ENCODE results near the gene SH3RF3. TPM values are rescaled to one million over a fixed set of nuclear protein-coding genes. Genes with fewer than 3 reads are reported as not detected.
A peak's percentile ranks its signal among the peaks of the same experiment; 100 is the strongest.

The SH3RF3 gene
- total RNA-seq, 2 donors from 2014 or later = 1.0 to 1.7 TPM

GRCh38 chr2:109393662-109393972 lies 264.6 kb downstream of the SH3RF3 start:
- Mint-ChIP-seq H3K36me3 (no peaks in the 10 kb centered on the region), H3K27ac (no peak overlapping the region), H3K9me3 (no peaks in the 10 kb centered on the region)
- DNase-seq (ENCODE audit: low spot score in 2 of 2) (no peak), ATAC-seq (no peak)

- H3K9me3 Mint-ChIP-seq = no peaks in the 10 kb centered on the region
- peak overlapping the region in 1 of 2 donors; percentile 59 for H3K27ac Mint-ChIP-seq
- no peaks in the 10 kb centered on the region for H3K36me3 Mint-ChIP-seq
- ATAC-seq (no peak), DNase-seq (ENCODE audit: low spot score in 2 of 2) (no peak)
Measured at GRCh38 chr2:109395494-109396201, 266.6 kb downstream of the SH3RF3 start.

GRCh38 chr2:109396202-109397180 lies 267.5 kb downstream of the SH3RF3 start:
- Mint-ChIP-seq H3K36me3 (no peaks in the 10 kb centered on the region), H3K27ac (peak overlapping the region in 1 of 2 donors; percentile 59), H3K9me3 (no peaks in the 10 kb centered on the region)
- DNase-seq (ENCODE audit: low spot score in 2 of 2) (no peak), ATAC-seq (peak; percentile 72 to 81)

GRCh38 chr2:109397893-109398292 lies 268.9 kb downstream of the SH3RF3 start:
- ATAC-seq (no peak), DNase-seq (ENCODE audit: low spot score in 2 of 2) (no peak)
- Mint-ChIP-seq H3K9me3 (no peaks in the 10 kb centered on the region), H3K27ac (no peak overlapping the region), H3K36me3 (no peaks in the 10 kb centered on the region)

GRCh38 chr2:109398366-109399015 lies 269.5 kb downstream of the SH3RF3 start:
- no peak for ATAC-seq

GRCh38 chr2:109399066-109399465 lies 270.1 kb downstream of the SH3RF3 start:
- Mint-ChIP-seq H3K27ac (no peak overlapping the region), H3K36me3 (no peaks in the 10 kb centered on the region), H3K9me3 (no peaks in the 10 kb centered on the region)
- ATAC-seq (no peak), DNase-seq (ENCODE audit: low spot score in 2 of 2) (no peak)

More at GRCh38 chr2:109398366-109399015, 269.5 kb downstream of the SH3RF3 start:
- no peaks in the 10 kb centered on the region for H3K9me3 Mint-ChIP-seq
- H3K36me3 Mint-ChIP-seq = no peaks in the 10 kb centered on the region
- DNase-seq (ENCODE audit: low spot score in 2 of 2) = no peak
- H3K27ac Mint-ChIP-seq = no peak overlapping the region

- DNase-seq (ENCODE audit: low spot score in 2 of 2) (no peak), ATAC-seq (no peak)
- no peaks in the 10 kb centered on the region for H3K36me3 Mint-ChIP-seq
- no peak overlapping the region for H3K27ac Mint-ChIP-seq
- no peaks in the 10 kb centered on the region for H3K9me3 Mint-ChIP-seq
Measured at GRCh38 chr2:109400102-109400501, 271.1 kb downstream of the SH3RF3 start.

GRCh38 chr2:109401370-109401769 lies 272.4 kb downstream of the SH3RF3 start:
- DNase-seq (ENCODE audit: low spot score in 2 of 2) = no peak
- H3K27ac Mint-ChIP-seq = no peak overlapping the region
- no peaks in the 10 kb centered on the region for H3K9me3 Mint-ChIP-seq
- H3K36me3 Mint-ChIP-seq = no peaks in the 10 kb centered on the region
- ATAC-seq = no peak

GRCh38 chr2:109402180-109402579 lies 273.2 kb downstream of the SH3RF3 start:
- ATAC-seq (no peak), DNase-seq (ENCODE audit: low spot score in 2 of 2) (no peak)
- Mint-ChIP-seq H3K27ac (peak overlapping the region in 1 of 2 donors; percentile 7), H3K36me3 (no peaks in the 10 kb centered on the region), H3K9me3 (no peaks in the 10 kb centered on the region)

- peak overlapping the region in 1 of 2 donors; percentile 25 for H3K27ac Mint-ChIP-seq
- H3K9me3 Mint-ChIP-seq = no peaks in the 10 kb centered on the region
- peak in 1 of 2 donors; percentile 7 for DNase-seq (ENCODE audit: low spot score in 2 of 2)
Measured at GRCh38 chr2:109402980-109403840, 274.2 kb downstream of the SH3RF3 start.

GRCh38 chr2:109403841-109404201 lies 274.8 kb downstream of the SH3RF3 start:
- no peaks in the 10 kb centered on the region for H3K9me3 Mint-ChIP-seq
- no peaks in the 10 kb centered on the region for H3K36me3 Mint-ChIP-seq
- DNase-seq (ENCODE audit: low spot score in 2 of 2) (no peak), ATAC-seq (peak; percentile 51 to 56)
- H3K27ac Mint-ChIP-seq = peak overlapping the region in 1 of 2 donors; percentile 30

More at GRCh38 chr2:109402980-109403840, 274.2 kb downstream of the SH3RF3 start:
- H3K36me3 Mint-ChIP-seq = no peaks in the 10 kb centered on the region
- ATAC-seq = peak; percentile 77 to 89

GRCh38 chr2:109404681-109405080 lies 275.7 kb downstream of the SH3RF3 start:
- no peak for ATAC-seq
- Mint-ChIP-seq H3K9me3 (no peaks in the 10 kb centered on the region), H3K27ac (peak overlapping the region in 1 of 2 donors; percentile 81), H3K36me3 (no peaks in the 10 kb centered on the region)
- no peak for DNase-seq (ENCODE audit: low spot score in 2 of 2)

- ATAC-seq (no peak), DNase-seq (ENCODE audit: low spot score in 2 of 2) (no peak)
- H3K9me3 Mint-ChIP-seq = no peaks in the 10 kb centered on the region
- H3K36me3 Mint-ChIP-seq = no peaks in the 10 kb centered on the region
- no peak overlapping the region for H3K27ac Mint-ChIP-seq
Measured at GRCh38 chr2:109405873-109406272, 276.9 kb downstream of the SH3RF3 start.

- DNase-seq (ENCODE audit: low spot score in 2 of 2) (no peak), ATAC-seq (no peak)
- Mint-ChIP-seq H3K27ac (no peak overlapping the region), H3K36me3 (no peaks in the 10 kb centered on the region), H3K9me3 (no peaks in the 10 kb centered on the region)
Measured at GRCh38 chr2:109406301-109406700, 277.3 kb downstream of the SH3RF3 start.

- Mint-ChIP-seq H3K9me3 (no peaks in the 10 kb centered on the region), H3K27ac (no peak overlapping the region), H3K36me3 (no peaks in the 10 kb centered on the region)
- DNase-seq (ENCODE audit: low spot score in 2 of 2) (no peak), ATAC-seq (no peak)
Measured at GRCh38 chr2:109407276-109408042, 278.5 kb downstream of the SH3RF3 start.

GRCh38 chr2:109408043-109408335 lies 279.0 kb downstream of the SH3RF3 start:
- H3K36me3 Mint-ChIP-seq = no peaks in the 10 kb centered on the region
- no peak for DNase-seq (ENCODE audit: low spot score in 2 of 2)
- H3K9me3 Mint-ChIP-seq = no peaks in the 10 kb centered on the region
- H3K27ac Mint-ChIP-seq = no peak overlapping the region
- no peak for ATAC-seq
